Endodermal cell (in vitro differentiated cells): Measurements from ENCODE around the gene MRPS34. TPM values are rescaled to one million over a fixed set of nuclear protein-coding genes. Genes with fewer than 3 reads are reported as not detected.

ENCODE experiments used
- DNase-seq: peaks from one replicate; pipeline ENCODE4 v3.0.0-alpha.2; 2017
- H3K27ac ChIP-seq: 2 replicates; pipeline ENCODE4 v1.5.1; 2013; ENCODE audit warnings: mild to moderate bottlenecking, low read depth, low read length, moderate library complexity
- H3K27me3 ChIP-seq: 2 replicates; pipeline ENCODE4 v1.6.1; 2013; ENCODE audit warnings: mild to moderate bottlenecking, low read length, moderate library complexity; ENCODE audit not compliant: insufficient read depth, control insufficient read depth, poor library complexity, severe bottlenecking
- H3K36me3 ChIP-seq: 2 replicates; pipeline ENCODE4 v1.7.0; 2013; ENCODE audit warnings: mild to moderate bottlenecking, low read length, moderate library complexity; ENCODE audit not compliant: control insufficient read depth, insufficient read depth
- H3K4me1 ChIP-seq: one replicate; pipeline ENCODE4 v1.7.0; 2013; ENCODE audit warnings: low read length; ENCODE audit not compliant: control insufficient read depth, insufficient read depth
- H3K4me3 ChIP-seq: 2 replicates; pipeline ENCODE4 v1.5.1; 2013; ENCODE audit warnings: mild to moderate bottlenecking, low read length, moderate library complexity
- H3K9ac ChIP-seq: 2 replicates; pipeline ENCODE4 v1.6.1; 2013; ENCODE audit warnings: mild to moderate bottlenecking, low read length, moderate library complexity; ENCODE audit not compliant: poor library complexity, severe bottlenecking; ENCODE audit errors: extremely low read depth
- H3K9me3 ChIP-seq: 2 replicates; pipeline ENCODE4 v1.6.1; 2013; ENCODE audit warnings: mild to moderate bottlenecking, low read length, moderate library complexity; ENCODE audit not compliant: control insufficient read depth
- H3K27ac Mint-ChIP-seq: 2 replicates; pipeline ENCODE4 v1.8.0; 2020; ENCODE audit warnings: mixed read lengths
- H3K27me3 Mint-ChIP-seq: 2 replicates; pipeline ENCODE4 v1.8.0; 2021; ENCODE audit warnings: mild to moderate bottlenecking, mixed read lengths; ENCODE audit not compliant: insufficient read depth
- H3K36me3 Mint-ChIP-seq: 2 replicates; pipeline ENCODE4 v1.8.0; 2020; ENCODE audit warnings: low read depth, mixed read lengths
- H3K4me1 Mint-ChIP-seq: 2 replicates; pipeline ENCODE4 v1.8.0; 2020; ENCODE audit warnings: mixed read lengths
- H3K4me3 Mint-ChIP-seq: 2 replicates; pipeline ENCODE4 v1.8.0; 2020; ENCODE audit warnings: mild to moderate bottlenecking, moderate library complexity, mixed read lengths
- H3K9me3 Mint-ChIP-seq: 2 replicates; pipeline ENCODE4 v1.8.0; 2020; ENCODE audit warnings: mild to moderate bottlenecking, mixed read lengths
- CTCF ChIP-seq: fragments of 200-600 bp; sonication (generic); conservative IDR thresholded peaks from 2 replicates; pipeline ENCODE4 v1.5.0; 2021; ENCODE audit warnings: antibody characterized with exemption, mild to moderate bottlenecking
- WGBS, 2 experiments: methylation state at CpG; one replicate each; pipeline versions ENCODE4 v1.1.5 to v1.1.7; 2013; ENCODE audit warnings: missing lambda C conversion rate in 2 of 2, mixed read lengths in 1 of 2; ENCODE audit not compliant: insufficient coverage in 1 of 2, insufficient read length in 1 of 2; 5-methylcytosine and 5-hydroxymethylcytosine counted together
- total RNA-seq, 2 donors: library from RNA; stranded (reverse); fragmentation: NEBNext Ultra II Directional in 1 of 2; extraction: Animal tissue kit (Norgen Biotek cat#: 25700) in 1 of 2; gene quantifications; 2 replicates in 1 of 2; 3 replicates in 1 of 2; pipeline ENCODE4 v1.2.1, GENCODE V29; 2021

Gene MRPS34
- total RNA-seq, 2 donors from 2014 or later, result 137 to 164 TPM

DNA sequence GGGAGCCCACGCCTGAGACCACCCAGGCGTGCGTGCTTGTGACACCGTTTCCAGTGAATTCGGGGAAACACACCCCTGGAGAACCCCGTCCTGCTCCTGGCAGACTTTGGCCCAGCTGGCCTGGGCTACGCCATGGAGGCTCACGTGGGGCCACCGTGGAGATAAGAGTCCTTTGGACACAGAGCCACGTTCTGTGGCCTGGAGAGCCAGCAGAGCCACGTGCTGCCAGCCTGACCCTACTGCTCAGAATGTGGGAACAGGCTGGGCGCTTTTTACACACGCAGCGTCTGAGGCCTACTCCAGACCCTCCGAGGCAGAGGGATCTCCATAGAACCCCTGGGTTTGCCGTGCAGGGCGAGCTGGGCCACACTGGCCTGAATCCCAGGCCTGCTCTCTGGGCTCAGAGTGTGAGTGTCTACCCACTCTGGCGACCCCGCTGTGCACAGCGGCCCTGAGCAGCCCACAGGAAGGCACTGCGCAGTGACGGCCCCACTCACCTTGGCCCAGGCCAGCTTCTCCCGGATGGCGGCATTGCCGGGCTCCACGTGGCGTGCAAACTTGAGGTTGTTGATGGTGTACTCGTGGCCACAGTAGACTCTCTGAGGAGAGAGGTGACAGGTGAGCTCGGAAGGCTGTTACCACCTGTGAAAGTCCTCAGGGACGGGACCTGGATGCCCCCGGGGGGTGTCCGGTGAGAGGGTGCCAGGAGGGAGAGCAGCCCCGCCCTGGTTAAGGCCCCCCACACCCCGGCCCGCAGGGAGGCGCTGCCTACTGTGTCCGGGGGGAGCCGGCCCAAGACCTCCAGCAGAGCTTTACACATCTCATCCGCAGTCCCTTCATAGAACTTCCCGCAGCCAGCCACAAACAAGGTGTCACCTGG lies 43.7 kb upstream of the MRPS34 start:
- Mint-ChIP-seq H3K36me3 (peaks cover 39% of the 10 kb centered on the region), H3K4me1 (no peaks in the 10 kb centered on the region), H3K4me3 (no peak overlapping the region), H3K27me3 (no peaks in the 10 kb centered on the region), H3K9me3 (no peaks in the 10 kb centered on the region), H3K27ac (no peak overlapping the region)
- no peak for TF ChIP-seq CTCF
- Histone ChIP-seq H3K9ac (no peak overlapping the region), H3K4me3 (no peak overlapping the region), H3K27ac (no peak overlapping the region), H3K9me3 (no peaks in the 10 kb centered on the region), H3K27me3 (no peaks in the 10 kb centered on the region), H3K36me3 (peaks cover 19% of the 10 kb centered on the region), H3K4me1 (no peaks in the 10 kb centered on the region)
- 94 to 97% methylated on average over 27 to 40 of the region's 40 CpGs for WGBS, 2 experiments
- peak; percentile 10 for DNase-seq

- Histone ChIP-seq H3K27me3 (no peaks in the 10 kb centered on the region), H3K9me3 (no peaks in the 10 kb centered on the region), H3K9ac (no peak overlapping the region), H3K4me3 (no peak overlapping the region), H3K4me1 (no peaks in the 10 kb centered on the region), H3K36me3 (peaks cover 19% of the 10 kb centered on the region), H3K27ac (no peak overlapping the region)
- Mint-ChIP-seq H3K9me3 (no peaks in the 10 kb centered on the region), H3K36me3 (peaks cover 39% of the 10 kb centered on the region), H3K27ac (no peak overlapping the region), H3K4me1 (no peaks in the 10 kb centered on the region), H3K27me3 (no peaks in the 10 kb centered on the region), H3K4me3 (no peak overlapping the region)
- WGBS, 2 experiments, result 96 to 99% methylated on average over 8 to 11 of the region's 11 CpGs
- DNase-seq, result no peak
- no peak for TF ChIP-seq CTCF
Observed at GRCh38 chr16:1815461-1815860, 42.5 kb upstream of the MRPS34 start.

- no peaks in the 10 kb centered on the region for H3K9me3 ChIP-seq
- H3K9ac ChIP-seq, result no peak overlapping the region
- Mint-ChIP-seq H3K4me3 (no peak overlapping the region), H3K36me3 (peaks cover 53% of the 10 kb centered on the region), H3K27ac (no peak overlapping the region), H3K27me3 (no peaks in the 10 kb centered on the region), H3K9me3 (peaks cover under 1% of the 10 kb centered on the region), H3K4me1 (no peaks in the 10 kb centered on the region)
- no peaks in the 10 kb centered on the region for H3K4me1 ChIP-seq
- DNase-seq, result peak; percentile 85
- 53 to 58% methylated on average over 12 to 17 of the region's 17 CpGs for WGBS, 2 experiments
- H3K36me3 ChIP-seq, result peaks cover 30% of the 10 kb centered on the region
- H3K27ac ChIP-seq, result no peak overlapping the region
- no peaks in the 10 kb centered on the region for H3K27me3 ChIP-seq
- peak; percentile 74 for TF ChIP-seq CTCF
- H3K4me3 ChIP-seq, result no peak overlapping the region
Observed at GRCh38 chr16:1812732-1813163, 39.8 kb upstream of the MRPS34 start.
